Stimulated activated CD8-positive, alpha-beta memory T cell treated with anti-CD3 and anti-CD28 coated beads, Interleukin-12 subunit alpha, Interleukin-12 subunit beta, amount 100 ng/mL, for 4 hours (primary cell): ENCODE measurements around the gene CACNG7.

ENCODE experiments used
- DNase-seq: peaks from one replicate; pipeline ENCODE4 v3.0.0-alpha.2; 2020; ENCODE audit warnings: low read depth

CACNG7 gene

DNA sequence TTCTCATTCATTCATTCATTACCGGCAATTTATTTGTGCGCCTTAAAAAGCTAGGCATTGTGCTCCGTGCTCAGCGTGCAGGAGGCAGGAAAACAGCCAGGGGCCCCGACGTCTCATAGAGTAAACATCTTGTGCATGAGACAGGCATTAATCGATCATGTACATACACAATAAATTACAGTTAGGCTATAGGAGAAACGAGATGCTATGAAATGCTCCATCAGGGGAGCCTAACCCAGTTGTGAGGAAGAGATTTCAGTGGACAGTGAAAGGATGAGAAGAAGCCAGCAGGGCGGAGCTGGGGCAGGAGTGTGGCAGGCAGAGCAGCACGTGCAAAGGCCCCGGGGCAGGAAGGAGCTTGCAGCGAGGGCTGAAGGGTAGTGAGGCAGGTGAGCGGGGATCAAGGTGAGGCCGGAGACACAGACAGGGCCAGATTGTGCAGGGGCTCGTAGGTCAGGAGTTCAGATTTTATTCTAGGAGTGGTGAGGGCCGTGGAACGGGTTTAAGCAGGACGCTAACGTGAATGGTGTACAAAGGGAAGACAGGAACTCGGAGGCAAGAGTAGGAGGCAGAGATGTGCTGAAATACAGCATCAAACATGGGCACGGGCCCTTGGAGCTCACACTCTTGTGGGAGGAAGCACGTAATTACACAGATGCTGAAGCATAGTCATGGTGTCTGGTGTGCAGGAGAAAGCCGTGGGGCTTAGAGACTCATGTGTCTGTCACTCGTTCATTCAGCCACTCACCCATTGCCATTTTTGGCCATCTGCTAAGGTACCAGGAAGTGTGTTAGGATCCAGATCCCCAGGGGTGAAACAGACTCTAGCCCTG is 74.6 kb downstream of the CACNG7 start:
- DNase-seq = no peak

DNA sequence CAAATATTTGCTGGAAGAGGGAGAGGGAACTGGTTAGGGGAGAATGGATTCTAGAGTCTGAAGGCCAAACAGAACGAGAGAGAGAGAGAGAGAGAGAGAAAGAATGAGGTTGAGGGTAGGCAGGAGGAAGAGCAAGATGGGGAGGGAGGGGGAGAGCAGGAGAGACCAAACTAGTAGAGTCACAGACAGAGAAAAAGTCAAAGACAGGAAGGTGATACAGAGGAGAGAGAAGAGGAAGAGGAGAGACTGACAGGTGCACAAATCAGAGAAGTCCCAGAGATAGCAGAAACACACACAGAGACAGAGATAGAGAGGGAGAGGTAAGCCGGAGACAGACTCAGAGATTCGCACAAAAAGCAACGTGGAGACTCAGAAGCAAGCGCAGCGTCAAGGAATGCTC is 76.8 kb downstream of the CACNG7 start:
- DNase-seq = no peak

DNA sequence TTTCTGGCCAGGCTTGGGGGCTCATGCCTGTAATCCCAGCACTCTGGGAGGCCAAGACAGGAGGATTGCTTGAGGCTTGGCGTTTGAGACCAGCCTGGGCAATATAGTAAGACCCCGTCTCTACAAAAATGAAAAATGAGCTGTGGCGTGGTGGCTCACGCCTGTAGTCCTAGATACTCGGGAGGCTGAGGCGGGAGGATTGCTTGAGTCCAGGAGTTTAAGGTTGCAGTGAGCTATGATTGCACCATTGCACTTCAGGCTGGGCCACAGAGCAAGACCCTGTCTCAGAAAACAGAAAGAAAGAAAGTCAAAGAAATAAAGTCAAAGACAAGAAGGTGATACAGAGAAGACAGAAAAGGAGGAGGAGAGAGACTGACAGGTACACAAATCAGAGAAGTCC is 79.9 kb downstream of the CACNG7 start:
- no peak for DNase-seq

DNA sequence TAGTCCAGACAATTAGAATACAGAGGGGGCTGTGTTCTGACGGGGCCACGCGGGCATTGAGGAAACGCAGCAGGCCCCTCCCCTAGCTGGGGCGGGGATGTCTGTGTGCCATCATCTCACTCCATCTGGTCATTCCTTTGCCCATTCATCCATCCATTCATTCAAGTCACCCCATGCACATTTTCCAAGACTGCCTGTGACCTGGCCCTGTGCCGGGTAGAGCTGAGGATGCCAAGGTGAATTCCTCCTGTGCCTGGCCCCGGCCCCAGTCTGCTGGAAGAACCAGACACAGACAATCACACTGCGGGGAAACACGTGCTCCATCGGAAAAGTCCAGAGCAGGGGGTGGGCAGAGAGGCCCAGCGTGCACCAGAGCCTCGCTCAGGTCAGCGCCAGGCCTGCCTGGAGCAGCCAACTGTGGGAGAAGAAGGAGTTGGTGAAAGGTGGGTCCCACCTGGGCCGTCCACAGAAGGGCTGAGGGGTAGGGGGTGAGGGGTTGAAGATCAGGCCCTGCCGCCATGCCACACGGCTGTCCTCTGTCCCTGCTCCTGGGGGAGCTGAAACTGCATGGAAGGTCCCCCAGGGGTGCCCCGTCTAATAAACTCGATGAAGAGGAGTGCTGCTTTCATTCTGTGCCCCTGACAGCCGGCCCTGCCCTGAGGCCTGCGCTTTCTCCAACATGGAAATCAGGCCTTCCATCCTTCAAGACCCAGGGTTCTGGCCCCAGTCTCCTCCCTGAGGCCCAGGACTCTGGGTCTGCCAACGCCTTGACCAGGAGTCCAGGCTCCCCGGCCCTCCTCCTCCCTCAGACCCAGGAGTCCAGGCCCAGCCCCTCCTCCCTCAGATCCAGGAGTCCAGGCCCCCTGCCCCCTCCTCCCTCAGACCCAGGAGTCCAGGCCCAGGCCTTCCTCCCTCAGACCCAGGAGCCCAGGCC is 80.8 kb downstream of the CACNG7 start:
- DNase-seq = no peak

DNA sequence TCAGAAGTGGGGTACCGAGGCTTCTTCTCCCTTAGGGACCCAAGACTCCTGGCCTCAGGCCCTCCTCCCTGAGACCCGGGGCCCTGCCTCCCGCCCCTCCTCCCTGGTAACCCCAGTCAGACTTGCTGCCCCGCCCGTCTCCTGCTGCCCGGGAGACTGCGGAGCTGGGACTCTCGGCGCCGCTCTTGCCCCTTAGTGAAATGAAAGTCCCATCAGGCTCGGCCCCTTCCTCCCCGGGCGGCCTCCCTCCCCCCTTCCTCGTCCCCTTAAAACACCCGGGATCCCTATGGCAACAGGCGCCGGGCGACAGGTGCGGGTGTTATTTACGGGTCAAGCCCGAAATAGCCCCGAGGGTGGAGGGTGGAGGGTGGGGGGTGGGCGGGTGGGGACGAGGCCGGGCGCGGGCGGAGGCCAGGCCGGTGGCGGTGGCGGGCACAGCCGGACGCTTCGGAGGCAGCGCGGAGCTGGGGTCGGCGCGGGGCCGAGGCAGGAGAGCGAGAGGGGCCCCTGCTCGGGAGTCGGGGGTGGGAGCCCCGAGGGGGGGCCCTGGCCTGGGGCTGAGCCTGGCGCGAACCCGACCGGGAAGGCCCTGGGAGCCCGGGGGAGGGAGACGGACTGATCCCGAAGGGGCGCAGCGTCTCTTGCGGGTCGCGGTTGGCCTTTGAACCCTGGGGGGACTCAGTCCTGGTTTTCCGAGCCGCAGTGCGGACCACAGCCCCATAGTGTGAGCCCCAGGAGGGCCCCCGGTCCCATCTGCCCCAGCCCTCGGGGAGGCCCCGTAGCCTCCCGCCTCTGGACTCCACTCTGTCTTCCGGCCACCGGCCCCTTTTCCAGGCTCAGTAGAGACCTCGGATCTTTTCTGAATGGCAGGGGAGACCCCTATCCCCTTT is 82.4 kb downstream of the CACNG7 start, which contains the start of gene CACNG6:
TSS of gene CACNG6 (plus strand) at position 414 of the 890 bp plus-strand sequence. CDS start 1,241 bp downstream, outside the sequence.
- no peak for DNase-seq

DNA sequence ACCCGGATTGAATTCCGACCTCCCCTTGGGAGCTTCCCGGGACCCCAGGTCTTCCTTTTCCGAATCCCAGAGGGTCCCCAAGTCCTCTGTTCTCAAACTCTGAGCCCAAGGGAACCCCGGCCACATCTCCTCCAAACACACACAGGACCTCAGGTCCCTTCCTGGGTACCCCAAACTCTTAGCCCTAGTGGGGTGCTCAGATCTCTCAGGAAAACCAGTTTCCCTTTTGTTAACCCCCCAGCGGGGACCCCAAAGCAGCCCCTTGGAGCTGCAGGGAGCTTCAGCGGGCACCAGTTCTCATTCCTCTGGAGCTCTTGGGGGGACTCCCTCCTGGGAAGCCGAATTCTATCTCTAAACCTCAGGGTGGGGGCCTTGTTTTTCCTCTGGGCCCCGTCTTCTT is 83.1 kb downstream of the CACNG7 start:
- DNase-seq = no peak

DNA sequence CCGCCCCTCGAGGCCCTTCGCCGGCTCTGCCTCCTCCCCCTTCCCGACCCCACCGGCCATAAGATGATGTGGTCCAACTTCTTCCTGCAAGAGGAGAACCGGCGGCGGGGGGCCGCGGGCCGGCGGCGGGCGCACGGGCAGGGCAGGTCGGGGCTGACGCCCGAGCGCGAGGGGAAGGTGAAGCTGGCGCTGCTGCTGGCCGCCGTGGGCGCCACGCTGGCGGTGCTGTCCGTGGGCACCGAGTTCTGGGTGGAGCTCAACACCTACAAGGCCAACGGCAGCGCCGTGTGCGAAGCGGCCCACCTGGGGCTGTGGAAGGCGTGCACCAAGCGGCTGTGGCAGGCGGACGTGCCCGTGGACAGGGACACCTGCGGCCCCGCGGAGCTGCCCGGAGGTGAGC is 83.7 kb downstream of the CACNG7 start:
- DNase-seq = no peak

DNA sequence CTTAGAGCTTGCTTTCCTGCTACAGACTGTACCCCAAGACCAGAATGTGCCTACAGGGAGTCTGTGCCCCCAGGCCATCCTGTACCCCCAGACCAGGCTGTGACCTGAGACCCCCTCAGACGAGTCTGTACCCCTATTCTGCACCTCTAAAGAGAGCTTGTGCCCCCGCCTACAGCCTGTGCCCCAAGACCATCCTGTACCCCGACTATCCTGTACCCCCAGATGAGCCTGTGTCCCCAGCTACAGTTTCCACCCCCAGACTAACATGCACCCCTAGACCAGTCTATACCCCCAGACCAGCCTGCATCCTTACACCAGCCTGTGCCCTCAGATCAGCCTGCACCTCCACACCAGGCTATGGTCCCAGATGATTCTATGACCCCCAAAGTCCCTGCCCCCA is 84.4 kb downstream of the CACNG7 start:
- no peak for DNase-seq
